Heart left ventricle (tissue), 16 donors: ENCODE data around the gene LHX6. TPM values are rescaled to one million over a fixed set of nuclear protein-coding genes. Genes with fewer than 3 reads are reported as not detected.

Experiments used
- ATAC-seq, 4 donors: fragments of 200-7000 bp; cut with Tn5 transposase; one replicate each; pipeline ENCODE4 v1.9.1; 2020 to 2022; ENCODE audit warnings: moderate library complexity in 4 of 4, mild to moderate bottlenecking in 3 of 4, moderate number of reproducible peaks in 1 of 4
- DNase-seq, 5 donors: peaks; one replicate each; pipeline ENCODE4 v3.0.0-alpha.2; 2020
- H3K27ac ChIP-seq, 12 donors: fragments of 200-600 bp; sonication (generic) in 4 of 12; one replicate each; pipeline versions ENCODE4 v1.5.0 to v1.8.0; 2016 to 2022; ENCODE audit warnings: mild to moderate bottlenecking in 2 of 12
- H3K27me3 ChIP-seq, 9 donors: fragments of 200-600 bp; sonication (generic) in 2 of 9; one replicate each; pipeline versions ENCODE4 v1.5.1 to v1.8.0; 2016 to 2022; ENCODE audit warnings: mild to moderate bottlenecking in 3 of 9
- H3K36me3 ChIP-seq, 9 donors: fragments of 200-600 bp; sonication (generic) in 2 of 9; one replicate each; pipeline versions ENCODE4 v1.5.0 to v1.8.0; 2018 to 2022; ENCODE audit warnings: mild to moderate bottlenecking in 2 of 9
- H3K4me1 ChIP-seq, 12 donors: fragments of 200-600 bp; sonication (generic) in 4 of 12; one replicate each; pipeline versions ENCODE4 v1.5.0 to v1.8.0; 2016 to 2022; ENCODE audit warnings: mild to moderate bottlenecking in 3 of 12
- H3K4me3 ChIP-seq, 12 donors: fragments of 200-600 bp; sonication (generic) in 4 of 12; one replicate each; pipeline versions ENCODE4 v1.5.0 to v1.8.0; 2017 to 2022; ENCODE audit warnings: mild to moderate bottlenecking in 9 of 12, moderate library complexity in 4 of 12
- H3K9me3 ChIP-seq, 12 donors: fragments of 200-600 bp; sonication (generic) in 4 of 12; one replicate each; pipeline versions ENCODE4 v1.5.0 to v1.8.0; 2016 to 2022; ENCODE audit warnings: mild to moderate bottlenecking in 1 of 12
- POLR2A ChIP-seq, 2 donors: fragments of 450-650 bp; IDR thresholded peaks; one replicate each; pipeline ENCODE4 v1.6.1; 2017; ENCODE audit warnings: antibody characterized with exemption in 2 of 2, mild to moderate bottlenecking in 2 of 2, moderate library complexity in 2 of 2
- WGBS, 4 donors: extraction: QIAGEN DNeasy Blood & Tissue Kit in 2 of 4; methylation state at CpG; one replicate each; pipeline versions ENCODE4 v1.1.5 to v1.1.7; 2013 to 2018; 5-methylcytosine and 5-hydroxymethylcytosine counted together
- intact Hi-C, 10 donors: fragments of 100-400 bp; cut with DNase I; formaldehyde crosslinking; loops; one replicate each; pipeline versions ENCODE4 v1.11.1 to v1.14.2; 2022
- polyA plus RNA-seq, 2 donors: library from polyadenylated mRNA; stranded (reverse); fragments of 200-250 nt; gene quantifications; one replicate each; pipeline ENCODE4 v1.2.3, GENCODE V29; 2013
- total RNA-seq, 9 donors: library from RNA; depleted of rRNA in 2 of 9; stranded (reverse); fragments of >200 nt in 2 of 9; fragmentation: NEBNext Ultra II Directional in 3 of 9; extraction: Animal tissue kit (Norgen Biotek cat#: 25700) in 3 of 9; gene quantifications; one replicate each; pipeline versions ENCODE4 v1.1.0 to v1.2.4, GENCODE V29; 2016 to 2023
- TF ChIP-seq, protein P1 (sequence below), 12 donors: fragments of 200-600 bp; sonication (generic) in 4 of 12; IDR thresholded peaks; one replicate each; pipeline versions ENCODE4 v1.5.0 to v1.8.0; 2018 to 2022; ENCODE audit warnings: antibody characterized with exemption in 12 of 12, mild to moderate bottlenecking in 5 of 12
- donor health status: ischemic (EF 13 %, LVEDD 7.1; RV severe dilation, severe dysfunction).
- donor health status: healthy with polysubstance abuse.
- donor health status: DM: no; HTN: yes; CAD: no.
- donor health status: DM: no; HTN: no; CAD: no.
- donor health status: ischemic (EF 25% LVEDD 6.9; RV normal size, moderate dysfunction).
- donor health status: ischemic (EF 25% LVEDD 5.7; RV mildly dilated, moderate dysfunction).
- donor health status: healthy.
- donor health status: DM: yes; HTN: yes; CAD: no.
- donor health status: ischemic (EF 35%, LVEDD 5.7; RV mildly dilated, moderate dysfunction).
- donor health status: nonischemic (EF 11% LVEDD 7.7; RV severe dilation, severe dysfunction).
- donor health status: DM: yes; HTN: yes; CAD: no.
- donor health status: PGD.
- donor health status: ischemic (EF 29% LVEDD 5.4; RV normal size, mild dysfunction).
- donor health status: nonischemic (EF 23%, LVEDD 6.1; RV moderate dilation, normal function).

Gene LHX6
- total and polyA plus RNA-seq, 11 donors = 2.9 to 11.2 (median 6.5) TPM

DNA sequence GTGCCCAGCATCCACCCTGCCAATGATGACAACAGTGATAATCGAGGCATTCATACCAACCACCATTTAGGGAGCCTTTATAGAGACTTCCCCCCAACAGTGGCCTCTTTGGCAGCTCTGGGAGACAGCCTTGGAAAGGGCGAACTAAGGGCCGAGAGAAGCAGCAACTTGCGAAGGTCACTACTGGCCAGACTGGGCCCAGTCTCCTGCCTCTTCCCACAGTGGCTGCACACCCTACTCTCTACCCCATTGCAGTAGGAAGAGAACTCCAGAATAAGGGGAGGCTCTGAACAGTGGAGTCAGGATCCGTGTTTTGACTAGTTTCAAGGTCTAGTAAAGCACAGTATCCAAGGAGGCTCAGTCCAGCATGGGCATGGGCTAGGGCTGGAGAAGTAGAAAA, 5.3 kb downstream of the LHX6 start:
- WGBS, 4 donors = 67 to 81% (median 80%) methylated on average over 4 to 5 of the region's 5 CpGs
- no peaks in the 10 kb centered on the region for H3K9me3 ChIP-seq
- TF ChIP-seq, protein P1, sequence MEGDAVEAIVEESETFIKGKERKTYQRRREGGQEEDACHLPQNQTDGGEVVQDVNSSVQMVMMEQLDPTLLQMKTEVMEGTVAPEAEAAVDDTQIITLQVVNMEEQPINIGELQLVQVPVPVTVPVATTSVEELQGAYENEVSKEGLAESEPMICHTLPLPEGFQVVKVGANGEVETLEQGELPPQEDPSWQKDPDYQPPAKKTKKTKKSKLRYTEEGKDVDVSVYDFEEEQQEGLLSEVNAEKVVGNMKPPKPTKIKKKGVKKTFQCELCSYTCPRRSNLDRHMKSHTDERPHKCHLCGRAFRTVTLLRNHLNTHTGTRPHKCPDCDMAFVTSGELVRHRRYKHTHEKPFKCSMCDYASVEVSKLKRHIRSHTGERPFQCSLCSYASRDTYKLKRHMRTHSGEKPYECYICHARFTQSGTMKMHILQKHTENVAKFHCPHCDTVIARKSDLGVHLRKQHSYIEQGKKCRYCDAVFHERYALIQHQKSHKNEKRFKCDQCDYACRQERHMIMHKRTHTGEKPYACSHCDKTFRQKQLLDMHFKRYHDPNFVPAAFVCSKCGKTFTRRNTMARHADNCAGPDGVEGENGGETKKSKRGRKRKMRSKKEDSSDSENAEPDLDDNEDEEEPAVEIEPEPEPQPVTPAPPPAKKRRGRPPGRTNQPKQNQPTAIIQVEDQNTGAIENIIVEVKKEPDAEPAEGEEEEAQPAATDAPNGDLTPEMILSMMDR (IDR thresholded peaks at IDR 0.05) = no peak
- TF ChIP-seq POLR2A (IDR thresholded peaks at IDR 0.05) = no peak
- peaks cover 42 to 100% (median 92%) of the 10 kb centered on the region in 9 donors for H3K27me3 ChIP-seq
- H3K4me1 ChIP-seq = peaks cover 3 to 68% (median 40%) of the 10 kb centered on the region in 12 donors
- H3K36me3 ChIP-seq = no peaks in the 10 kb centered on the region
- H3K4me3 ChIP-seq = no peak overlapping the region
- ATAC-seq (no peak), DNase-seq (no peak)
- no peak overlapping the region for H3K27ac ChIP-seq
- intact Hi-C loops = loop anchor here in 2 of 10 donors (5.0 to 10.0 kb wide), 2 partner anchors 96 to 99 kb away; no protein-coding TSS in a partner anchor

DNA sequence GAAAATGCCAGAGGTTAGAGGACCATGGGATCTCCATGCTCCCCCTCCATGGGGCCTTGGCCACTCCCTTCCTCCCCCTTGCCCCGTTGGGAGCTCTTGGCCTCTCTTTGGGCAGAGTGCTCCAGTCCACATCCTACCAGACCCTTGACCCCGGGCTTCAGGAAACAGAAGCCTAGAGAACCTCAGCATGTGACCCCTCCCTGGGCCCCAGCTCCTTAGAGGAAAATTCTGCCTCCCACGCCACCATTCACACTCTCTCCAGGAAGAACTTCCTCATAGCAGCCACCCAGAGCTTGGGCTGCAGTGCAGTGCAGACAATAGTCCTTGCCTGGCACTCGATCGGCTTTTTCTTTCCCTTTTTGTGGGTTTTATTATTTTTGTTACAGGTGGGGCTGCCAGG, 6.0 kb downstream of the LHX6 start:
- DNase-seq = no peak
- Histone ChIP-seq H3K4me1 (peaks cover 3 to 64% (median 36%) of the 10 kb centered on the region in 12 donors), H3K4me3 (no peak overlapping the region), H3K27ac (no peak overlapping the region), H3K36me3 (no peaks in the 10 kb centered on the region), H3K9me3 (no peaks in the 10 kb centered on the region), H3K27me3 (peaks cover 45 to 100% (median 91%) of the 10 kb centered on the region in 9 donors)
- WGBS, 4 donors = 22 to 31% (median 28%) methylated on average over 5 of the region's 5 CpGs
- TF ChIP-seq POLR2A (IDR thresholded peaks at IDR 0.05) = no peak
- TF ChIP-seq, protein P1 (IDR thresholded peaks at IDR 0.05) = no peak
- peak in 1 of 4 donors; percentile 23 for ATAC-seq
- intact Hi-C loops = loop anchor here in 2 of 10 donors (5.0 to 10.0 kb wide), 2 partner anchors 95 to 98 kb away; no protein-coding TSS in a partner anchor

DNA sequence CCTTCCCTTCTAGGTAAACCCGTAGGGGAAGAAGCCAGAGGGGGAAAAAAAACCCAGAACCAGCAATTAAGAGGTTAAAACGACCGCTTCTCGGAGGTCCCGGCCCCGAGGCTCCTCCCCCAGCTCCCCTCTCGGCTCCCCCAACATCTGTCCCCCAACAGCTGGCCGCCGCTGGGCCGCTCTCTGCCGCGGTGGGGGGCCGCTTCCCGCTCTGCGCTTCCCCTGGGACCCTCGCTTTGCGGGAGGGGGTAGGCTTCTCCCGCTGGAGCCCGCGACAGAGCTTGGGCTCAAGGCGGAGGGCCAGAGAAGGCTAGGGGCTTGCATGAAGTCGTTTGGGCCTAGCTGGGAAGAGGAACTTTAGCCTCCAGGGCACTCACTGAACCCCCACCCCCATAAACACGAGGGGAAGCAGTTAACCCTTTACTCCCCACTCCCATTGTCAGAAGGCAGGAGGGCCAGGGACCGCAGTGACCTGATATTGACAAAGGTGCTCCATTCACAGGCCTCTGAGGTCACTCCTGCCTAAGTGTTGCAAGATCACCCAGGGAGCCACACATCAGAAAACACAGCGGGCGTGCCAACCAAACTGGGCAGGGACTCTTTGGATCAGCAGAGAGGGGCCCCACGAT, 7.5 kb downstream of the LHX6 start:
- no peak overlapping the region for H3K27ac ChIP-seq
- no peak overlapping the region for H3K4me3 ChIP-seq
- H3K36me3 ChIP-seq = no peaks in the 10 kb centered on the region
- WGBS, 4 donors = 15 to 34% (median 32%) methylated on average over 11 to 27 of the region's 27 CpGs
- H3K4me1 ChIP-seq = peaks cover 0 to 57% (median 26%) of the 10 kb centered on the region in 12 donors
- no peak for TF ChIP-seq POLR2A (IDR thresholded peaks at IDR 0.05)
- TF ChIP-seq, protein P1 (IDR thresholded peaks at IDR 0.05) = no peak
- H3K9me3 ChIP-seq = no peaks in the 10 kb centered on the region
- DNase-seq (no peak), ATAC-seq (no peak)
- peaks cover 40 to 100% (median 90%) of the 10 kb centered on the region in 9 donors for H3K27me3 ChIP-seq
- intact Hi-C loops = loop anchor here in 2 of 10 donors (5.0 to 10.0 kb wide), 2 partner anchors 94 to 96 kb away; no protein-coding TSS in a partner anchor

DNA sequence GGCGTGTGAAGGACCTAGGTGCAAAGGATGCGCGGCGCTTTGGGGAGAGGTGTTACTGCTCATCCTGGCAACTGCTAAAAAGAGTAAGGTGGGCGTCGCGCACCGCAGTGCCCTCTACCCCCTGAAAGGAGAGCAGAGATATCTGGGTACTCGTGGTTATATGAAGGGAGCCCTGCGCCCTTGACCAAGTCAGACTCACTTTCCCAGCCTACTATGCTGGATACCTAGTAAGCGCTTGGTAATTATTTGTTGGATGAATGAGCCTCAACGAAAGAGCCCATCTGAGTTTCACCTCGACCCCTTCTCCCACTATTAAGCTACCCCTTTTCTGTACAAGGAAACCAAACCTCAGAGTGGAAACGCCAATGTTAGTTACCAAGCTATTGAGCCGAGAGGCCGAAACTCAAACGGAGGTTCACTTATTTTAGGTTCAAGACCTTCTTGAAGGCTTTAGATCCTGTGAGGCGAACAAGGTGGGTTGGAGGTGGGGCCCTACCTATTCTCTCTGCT, 8.0 kb downstream of the LHX6 start:
- WGBS, 4 donors = 30 to 39% (median 34%) methylated on average over 10 to 18 of the region's 18 CpGs
- DNase-seq = no peak
- intact Hi-C loops = loop anchor here in 2 of 10 donors (5.0 to 10.0 kb wide), 2 partner anchors 93 to 96 kb away; no protein-coding TSS in a partner anchor
- TF ChIP-seq, protein P1 (IDR thresholded peaks at IDR 0.05) = no peak
- TF ChIP-seq POLR2A (IDR thresholded peaks at IDR 0.05) = no peak
- Histone ChIP-seq H3K4me3 (no peak overlapping the region), H3K9me3 (no peaks in the 10 kb centered on the region), H3K4me1 (peaks cover 0 to 52% (median 23%) of the 10 kb centered on the region in 12 donors), H3K27me3 (peaks cover 38 to 100% (median 90%) of the 10 kb centered on the region in 9 donors), H3K27ac (no peak overlapping the region), H3K36me3 (no peaks in the 10 kb centered on the region)
- ATAC-seq = no peak
